NOMO-1 treated with DMSO at 0.1 percent for 48 hours (cell line): ENCODE measurements around the gene BNIP2.
A peak's percentile ranks its signal among the peaks of the same experiment; 100 is the strongest.
"Not testable (repeated sequence)": the region's sequence is repeated elsewhere in the genome, so short reads cannot be mapped to it uniquely, and the experiment has no call there.

Experiments
- DNase-seq: peaks from one replicate; lab custom pipeline; 2025; ENCODE audit not compliant: unreplicated experiment; lab: John Stamatoyannopoulos, UW

BNIP2 gene

DNA sequence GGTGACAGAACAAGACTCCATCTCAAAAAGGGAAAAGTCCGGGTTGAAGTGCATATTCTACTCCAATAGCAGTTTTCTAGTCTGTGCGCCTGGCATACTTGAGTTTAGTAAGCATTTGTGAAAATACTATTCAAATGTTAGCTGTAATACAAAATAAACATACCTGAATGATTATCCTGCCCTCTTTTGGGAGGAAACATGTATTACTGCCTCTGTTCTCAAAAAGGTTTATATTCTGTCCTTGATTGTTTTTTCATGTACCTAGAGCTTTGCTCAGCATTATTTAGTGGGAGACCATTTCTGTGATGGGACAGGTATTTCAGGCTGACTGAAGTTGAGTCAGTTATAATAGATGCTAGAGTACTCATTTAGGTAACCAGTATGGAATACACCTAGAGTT is 51.6 kb downstream of the BNIP2 start:
- DNase-seq: not testable (repeated sequence)

GRCh38 chr15:59636184-59636583 is 52.9 kb downstream of the BNIP2 start:
- DNase-seq: no peak

DNA sequence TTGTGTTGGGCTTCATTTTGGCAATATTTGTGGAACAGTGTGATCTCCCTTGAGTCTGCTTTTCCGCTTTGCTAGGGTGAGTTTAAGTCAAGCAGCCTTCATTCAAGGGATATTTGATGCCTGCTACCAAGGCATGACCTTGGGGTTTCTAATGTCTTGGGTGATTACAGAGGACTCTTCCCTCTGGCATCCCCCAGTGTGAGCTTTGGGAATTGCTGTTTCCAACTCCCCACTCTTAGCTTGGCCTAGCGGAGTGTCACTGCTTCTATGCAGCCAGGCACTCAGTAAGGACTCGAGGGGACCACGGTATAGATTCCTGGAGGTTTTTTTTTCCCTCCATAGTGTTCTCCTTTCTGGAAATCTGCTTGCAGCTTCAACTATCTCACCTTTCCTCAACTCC is 56.4 kb downstream of the BNIP2 start:
- no peak for DNase-seq

DNA sequence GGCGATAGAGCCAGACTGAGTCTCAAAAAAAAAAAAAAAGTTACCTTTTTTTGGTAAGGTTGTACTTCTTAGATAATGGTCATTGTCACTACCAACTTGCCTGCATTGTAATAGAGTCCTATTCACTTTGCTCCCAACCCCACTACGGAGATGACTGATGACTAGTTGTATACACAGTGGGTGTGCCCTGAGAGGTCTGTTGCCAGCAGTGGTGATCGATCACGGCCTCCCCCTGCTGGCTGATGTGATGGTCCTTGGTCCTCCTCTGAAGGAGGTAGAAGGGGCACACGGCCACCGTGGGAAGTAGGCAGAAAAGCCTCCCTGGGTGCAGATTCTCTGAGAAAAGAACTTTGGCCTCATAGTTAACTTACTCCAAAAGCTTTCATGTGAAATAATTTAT is 66.8 kb downstream of the BNIP2 start:
- peak; percentile 25 for DNase-seq

DNA sequence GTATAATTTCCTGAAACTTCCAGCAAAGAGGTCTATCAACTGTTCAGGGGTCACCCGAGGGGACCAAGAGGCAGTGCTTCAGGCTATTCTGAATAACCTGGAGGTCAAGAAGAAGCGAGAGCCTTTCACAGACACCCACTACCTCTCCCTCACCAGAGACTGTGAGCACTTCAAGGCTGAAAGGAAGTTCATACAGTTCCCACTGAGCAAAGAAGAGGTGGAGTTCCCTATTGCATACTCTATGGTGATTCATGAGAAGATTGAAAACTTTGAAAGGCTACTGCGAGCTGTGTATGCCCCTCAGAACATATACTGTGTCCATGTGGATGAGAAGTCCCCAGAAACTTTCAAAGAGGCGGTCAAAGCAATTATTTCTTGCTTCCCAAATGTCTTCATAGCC is 70.7 kb downstream of the BNIP2 start:
- DNase-seq: peak; percentile 10

- DNase-seq: no peak
These were observed 72.7 kb downstream of the BNIP2 start for GRCh38 chr15:59616379-59616778.

DNA sequence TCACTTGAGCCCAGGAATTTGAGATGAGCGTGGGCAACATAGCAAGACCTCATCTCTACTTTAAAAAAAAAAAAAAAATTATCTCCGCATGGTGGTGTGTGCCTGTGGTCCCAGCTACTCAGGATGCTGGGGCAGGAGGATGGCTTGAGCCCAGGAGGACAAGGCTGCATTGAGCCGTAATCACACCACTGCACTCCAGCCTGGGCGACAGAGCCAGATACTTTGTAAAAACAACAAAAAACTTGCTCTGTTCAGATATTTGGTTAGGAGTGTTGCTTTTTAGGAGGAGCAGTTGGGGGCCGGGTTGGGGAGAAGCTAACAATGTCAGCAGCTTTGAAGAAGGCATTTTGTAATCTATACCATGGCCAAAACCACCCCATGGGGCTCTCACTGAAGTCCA is 73.5 kb downstream of the BNIP2 start:
- DNase-seq: no peak

DNA sequence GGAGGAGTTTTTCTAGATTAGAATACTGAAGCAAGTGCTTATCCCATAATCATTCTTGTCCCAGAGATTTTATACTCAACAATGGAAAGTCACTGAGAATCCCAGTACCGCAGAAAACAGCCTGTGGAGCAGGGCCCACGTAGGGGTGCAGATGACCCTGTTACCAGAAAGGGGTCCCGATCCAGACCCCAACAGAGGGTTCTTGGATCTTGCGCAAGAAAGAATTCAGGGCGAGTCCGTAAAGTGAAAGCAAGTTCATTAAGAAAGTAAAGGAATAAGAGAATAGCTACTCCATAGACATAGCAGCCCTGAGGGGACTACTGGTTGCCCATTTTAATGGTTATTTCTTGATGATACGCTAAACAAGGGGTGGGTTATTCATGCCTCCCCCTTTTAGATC is 75.0 kb downstream of the BNIP2 start:
- DNase-seq: no peak

- peak; percentile 56 for DNase-seq
These were observed 77.6 kb downstream of the BNIP2 start, which contains the start of gene GCNT3 for GRCh38 chr15:59611276-59612260. Gene GCNT3, plus strand, starts transcription at chr15:59611783. Its CDS starts 6,456 bp downstream, at chr15:59618239.

DNA sequence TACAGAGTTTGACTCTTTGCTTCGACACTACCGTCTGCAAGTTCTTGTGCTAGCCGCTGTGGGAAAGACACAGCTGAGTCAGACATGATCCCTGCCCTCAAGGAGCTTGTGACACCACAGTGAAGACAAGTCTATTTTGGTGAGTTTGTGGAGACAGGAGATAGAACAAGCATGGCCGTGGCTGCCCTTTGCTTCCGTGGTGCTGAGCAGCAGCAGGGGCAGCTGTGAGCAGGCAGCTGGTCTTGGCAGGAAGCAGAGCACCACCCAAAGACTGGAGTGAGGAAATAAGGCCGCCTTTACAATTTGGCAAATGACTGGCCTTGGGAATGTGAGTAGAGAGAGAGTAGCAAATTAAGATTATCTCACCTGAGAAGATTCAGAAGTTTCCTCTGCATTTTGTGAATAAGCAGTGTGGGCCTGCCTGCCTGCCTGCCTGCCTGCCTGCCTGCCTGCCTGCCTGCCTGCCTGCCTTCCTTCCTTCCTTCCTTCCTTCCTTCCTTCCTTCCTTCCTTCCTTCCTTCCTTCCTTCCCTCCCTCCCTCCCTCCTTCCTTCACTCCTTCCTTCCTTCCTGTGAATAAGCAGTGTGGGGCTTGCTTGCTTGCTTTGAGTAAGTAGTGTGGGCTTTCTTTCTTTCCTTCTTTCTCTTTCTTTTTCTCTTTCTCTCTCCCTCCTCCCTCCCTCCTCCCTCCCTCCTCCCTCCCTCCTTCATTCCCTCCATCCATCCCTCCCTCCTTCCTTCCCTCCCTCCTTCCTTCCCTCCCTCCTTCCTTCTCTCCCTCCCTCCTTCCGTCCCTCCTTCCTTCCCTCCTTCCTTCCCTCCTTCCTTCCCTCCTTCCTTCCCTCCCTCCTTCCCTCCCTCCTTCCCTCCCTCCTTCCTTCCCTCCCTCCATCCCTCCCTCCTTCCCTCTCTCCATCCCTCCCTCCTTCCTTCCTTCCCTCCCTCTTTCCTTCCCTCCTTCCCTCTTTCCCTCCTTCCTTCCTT is 79.1 kb downstream of the BNIP2 start:
- DNase-seq: no peak
